Transverse colon (tissue), 4 donors: ENCODE results near the gene AIFM2. TPM values are rescaled to one million over a fixed set of nuclear protein-coding genes. Genes with fewer than 3 reads are reported as not detected.
"Not testable (repeated sequence)": the region's sequence is repeated elsewhere in the genome, so short reads cannot be mapped to it uniquely, and the experiment has no call there.

ENCODE experiments used
- DNase-seq: peaks from one replicate; pipeline ENCODE4 v3.0.0-alpha.2; 2019
- H3K27ac ChIP-seq, 4 donors: fragments of 200-600 bp; sonication (generic); 2 replicates each; pipeline ENCODE4 v1.5.1; 2016 to 2018; ENCODE audit warnings: inconsistent platforms in 4 of 4
- H3K27me3 ChIP-seq: fragments of 200-600 bp; sonication (generic); 2 replicates; pipeline ENCODE4 v1.5.1; 2017; ENCODE audit warnings: inconsistent platforms
- H3K36me3 ChIP-seq, 4 donors: fragments of 200-600 bp; sonication (generic); 2 replicates each; pipeline ENCODE4 v1.5.1; 2017 to 2019; ENCODE audit warnings: inconsistent platforms in 4 of 4
- H3K4me1 ChIP-seq, 4 donors: fragments of 200-600 bp; sonication (generic); 2 replicates each; pipeline ENCODE4 v1.5.1; 2017 to 2020; ENCODE audit warnings: inconsistent platforms in 4 of 4
- H3K4me3 ChIP-seq, 4 donors: fragments of 200-600 bp; sonication (generic); 1 replicate in 1 of 4; 2 replicates in 3 of 4; pipeline versions ENCODE4 v1.5.1 to v1.6.1; 2017 to 2019; ENCODE audit warnings: inconsistent platforms in 4 of 4
- H3K9me3 ChIP-seq, 2 donors: fragments of 200-600 bp; sonication (generic); 2 replicates each; pipeline ENCODE4 v1.5.1; 2017 to 2019; ENCODE audit warnings: inconsistent platforms in 2 of 2
- EP300 ChIP-seq: sonication (generic); formaldehyde crosslinking; IDR thresholded peaks from one replicate; pipeline ENCODE4 v1.6.1; 2017; ENCODE audit warnings: antibody characterized with exemption, low read depth
- POLR2A ChIP-seq: fragments of 450-650 bp; IDR thresholded peaks from one replicate; pipeline ENCODE4 v1.6.1; 2016; ENCODE audit warnings: antibody characterized with exemption, mild to moderate bottlenecking, moderate library complexity
- POLR2AphosphoS5 ChIP-seq, 3 donors: sonication (generic); formaldehyde crosslinking; IDR thresholded peaks; one replicate each; pipeline ENCODE4 v1.6.1; 2016; ENCODE audit warnings: antibody characterized with exemption in 3 of 3
- WGBS, 2 donors: methylation state at CpG; one replicate each; pipeline ENCODE4 v1.1.5; 2018; ENCODE audit warnings: low coverage in 1 of 2; 5-methylcytosine and 5-hydroxymethylcytosine counted together
- in situ Hi-C, 4 donors: fragments of 200-750 bp; cut with MboI; loops; one replicate each; pipeline versions ENCODE4 v1.15.0 to v1.15.1; 2017; ENCODE audit warnings: low sequenced_read_pairs in 3 of 4, low pct_ligation_motif_present in 1 of 4, low pct_unique_long_range_greater_than_20kb in 1 of 4
- intact Hi-C: fragments of 100-400 bp; cut with DNase I; formaldehyde crosslinking; loops from one replicate; pipeline ENCODE4 v1.15.1; 2023; ENCODE audit warnings: low total_unique reads
- total RNA-seq, 4 donors: library from RNA; depleted of rRNA; stranded (reverse); fragments of >200 nt; gene quantifications; one replicate each; pipeline ENCODE4 v1.1.0, GENCODE V29; 2016
- TF ChIP-seq, protein P1 (sequence below), 5 experiments: fragments of 200-600 bp in 3 of 5; fragments of 450-650 bp in 2 of 5; sonication (generic) in 3 of 5; IDR thresholded peaks; 1 replicate in 2 of 5; 2 replicates in 3 of 5; pipeline ENCODE4 v1.5.1; 2016 to 2017; ENCODE audit warnings: antibody characterized with exemption in 5 of 5, inconsistent platforms in 3 of 5, mild to moderate bottlenecking in 2 of 5, moderate library complexity in 1 of 5

Gene AIFM2
- total RNA-seq, 4 donors from 2014 or later: 3.8 to 27.0 (median 23.9) TPM

DNA sequence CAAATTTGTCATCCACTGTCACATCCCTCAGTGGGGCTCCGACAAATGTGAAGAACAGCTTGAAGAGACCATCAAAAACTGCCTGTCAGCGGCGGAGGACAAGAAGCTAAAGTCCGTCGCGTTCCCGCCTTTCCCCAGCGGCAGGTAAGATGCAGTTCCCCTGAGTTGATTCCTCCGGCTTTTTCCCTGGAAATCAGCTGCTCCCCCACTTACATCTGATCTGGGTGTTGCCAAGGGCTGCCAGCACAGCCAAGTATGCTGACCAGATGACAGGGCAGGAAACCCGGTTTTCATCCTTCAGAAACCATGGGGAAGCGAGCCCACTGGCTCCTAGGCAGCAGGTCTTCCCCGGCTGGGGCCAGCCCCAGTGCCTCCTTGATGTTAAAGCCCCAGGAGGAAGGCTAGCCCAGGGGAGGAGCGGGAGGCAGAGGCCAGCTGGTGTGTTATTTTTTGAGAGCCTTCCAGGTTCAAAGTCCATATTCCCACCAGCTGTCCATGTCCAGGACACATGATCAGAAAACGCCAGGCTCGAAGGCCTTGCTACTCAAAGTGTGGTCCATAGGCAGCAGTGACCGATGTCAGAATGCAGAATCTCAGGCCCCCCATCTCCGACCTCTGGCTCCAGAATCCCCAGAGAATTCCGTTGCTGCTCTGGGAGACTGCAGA, 23.4 kb downstream of the AIFM2 start:
- in situ Hi-C loops: no loop called here
- no peak for TF ChIP-seq EP300
- no peak for TF ChIP-seq POLR2AphosphoS5 (IDR thresholded peaks at IDR 0.05)
- TF ChIP-seq, protein P1, sequence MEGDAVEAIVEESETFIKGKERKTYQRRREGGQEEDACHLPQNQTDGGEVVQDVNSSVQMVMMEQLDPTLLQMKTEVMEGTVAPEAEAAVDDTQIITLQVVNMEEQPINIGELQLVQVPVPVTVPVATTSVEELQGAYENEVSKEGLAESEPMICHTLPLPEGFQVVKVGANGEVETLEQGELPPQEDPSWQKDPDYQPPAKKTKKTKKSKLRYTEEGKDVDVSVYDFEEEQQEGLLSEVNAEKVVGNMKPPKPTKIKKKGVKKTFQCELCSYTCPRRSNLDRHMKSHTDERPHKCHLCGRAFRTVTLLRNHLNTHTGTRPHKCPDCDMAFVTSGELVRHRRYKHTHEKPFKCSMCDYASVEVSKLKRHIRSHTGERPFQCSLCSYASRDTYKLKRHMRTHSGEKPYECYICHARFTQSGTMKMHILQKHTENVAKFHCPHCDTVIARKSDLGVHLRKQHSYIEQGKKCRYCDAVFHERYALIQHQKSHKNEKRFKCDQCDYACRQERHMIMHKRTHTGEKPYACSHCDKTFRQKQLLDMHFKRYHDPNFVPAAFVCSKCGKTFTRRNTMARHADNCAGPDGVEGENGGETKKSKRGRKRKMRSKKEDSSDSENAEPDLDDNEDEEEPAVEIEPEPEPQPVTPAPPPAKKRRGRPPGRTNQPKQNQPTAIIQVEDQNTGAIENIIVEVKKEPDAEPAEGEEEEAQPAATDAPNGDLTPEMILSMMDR (IDR thresholded peaks at IDR 0.05): no peak
- TF ChIP-seq POLR2A: no peak
- DNase-seq: no peak
- peaks cover 0 to 9% (median 3%) of the 10 kb centered on the region in 4 donors for H3K36me3 ChIP-seq
- 87% methylated on average over 17 of the region's 18 CpGs; no CpG with 5 or more reads in 1 of the 2 donors for WGBS, 2 donors
- H3K9me3 ChIP-seq: no peaks in the 10 kb centered on the region
- no peaks in the 10 kb centered on the region for H3K4me1 ChIP-seq
- intact Hi-C loops: no loop called here
- H3K27ac ChIP-seq: no peak overlapping the region
- no peak overlapping the region for H3K4me3 ChIP-seq
- H3K27me3 ChIP-seq: no peaks in the 10 kb centered on the region

DNA sequence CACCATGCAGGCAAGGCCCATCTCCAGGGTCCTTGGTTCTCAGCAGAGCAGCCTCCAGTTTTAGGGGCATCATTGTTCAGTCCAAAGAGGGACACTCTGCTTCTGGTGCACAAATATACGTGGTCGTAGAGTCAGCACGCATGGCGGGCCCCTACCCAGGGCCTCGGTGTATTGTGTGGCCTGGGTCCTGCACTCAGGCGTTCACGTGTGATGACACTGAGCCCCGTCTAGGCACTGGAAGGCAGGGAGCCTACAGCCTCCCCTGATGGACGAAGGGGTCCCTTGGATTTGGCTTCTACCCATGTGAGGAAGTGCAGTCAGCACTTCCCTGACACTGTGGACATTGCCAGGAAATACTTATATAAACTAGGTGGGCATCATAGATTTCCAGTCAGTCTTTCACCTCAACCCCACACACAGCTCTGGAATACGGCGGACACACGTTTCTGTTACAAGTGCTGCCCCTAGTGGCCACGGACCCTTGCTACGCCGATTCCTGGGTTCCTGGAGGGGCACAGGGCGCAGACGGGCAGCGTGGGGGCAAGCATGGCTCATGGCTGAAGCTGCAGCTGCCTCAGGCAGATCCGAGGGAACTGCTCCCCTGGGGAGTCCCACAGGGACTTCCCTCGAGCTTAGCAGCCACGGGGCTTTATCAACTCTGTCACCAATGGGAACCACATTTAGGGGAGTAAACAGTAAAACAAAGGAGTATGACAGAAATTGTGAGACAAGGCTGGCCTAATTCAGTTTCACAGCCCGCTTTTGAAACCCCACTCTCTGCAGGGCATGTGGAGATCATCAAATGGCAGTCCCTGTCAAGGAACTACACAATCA, 25.4 kb downstream of the AIFM2 start:
- intact Hi-C loops (no loop called here), in situ Hi-C loops (no loop called here)
- Histone ChIP-seq H3K27ac (no peak overlapping the region), H3K4me1 (no peaks in the 10 kb centered on the region), H3K36me3 (peaks cover 0 to 9% (median 0%) of the 10 kb centered on the region in 4 donors), H3K27me3 (no peaks in the 10 kb centered on the region), H3K9me3 (no peaks in the 10 kb centered on the region), H3K4me3 (no peak overlapping the region)
- 78% methylated on average over 22 of the region's 22 CpGs; no CpG with 5 or more reads in 1 of the 2 donors for WGBS, 2 donors
- DNase-seq: no peak
- TF ChIP-seq POLR2A (no peak), EP300 (no peak)
- TF ChIP-seq, protein P1 (IDR thresholded peaks at IDR 0.05): peak in 4 of 5 experiments; percentile 11 to 28 (median 16)

DNA sequence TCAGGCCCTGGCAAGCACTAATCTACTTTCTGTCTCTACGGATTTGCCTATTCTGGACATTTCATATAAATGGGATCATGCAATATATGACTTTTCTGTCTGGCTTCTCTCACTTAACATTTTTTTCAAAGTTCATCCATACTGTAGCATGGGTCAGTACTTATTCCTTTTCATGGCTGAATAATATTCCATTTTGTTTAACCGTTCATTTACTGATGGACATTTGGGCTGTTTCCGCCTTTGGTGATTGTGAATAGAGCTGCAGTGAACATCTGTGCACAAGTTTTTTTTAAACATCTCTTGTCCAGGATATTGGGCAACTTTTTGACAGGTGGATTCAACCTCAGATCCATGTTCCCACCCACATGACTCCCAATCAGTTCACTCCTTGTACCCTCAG, 31.0 kb downstream of the AIFM2 start:
- intact Hi-C loops (no loop called here), in situ Hi-C loops (no loop called here)
- no peak overlapping the region for H3K27ac ChIP-seq
- WGBS, 2 donors: 45 to 85% methylated on average over 2 to 3 of the region's 3 CpGs
- no peak for TF ChIP-seq POLR2A
- TF ChIP-seq, protein P1 (IDR thresholded peaks at IDR 0.05): no peak
- no peak for TF ChIP-seq EP300
- TF ChIP-seq POLR2AphosphoS5 (IDR thresholded peaks at IDR 0.05): no peak
- no peak overlapping the region for H3K4me3 ChIP-seq
- H3K36me3 ChIP-seq: no peaks in the 10 kb centered on the region
- no peaks in the 10 kb centered on the region for H3K27me3 ChIP-seq
- no peaks in the 10 kb centered on the region for H3K9me3 ChIP-seq
- H3K4me1 ChIP-seq: no peaks in the 10 kb centered on the region
- DNase-seq: no peak

DNA sequence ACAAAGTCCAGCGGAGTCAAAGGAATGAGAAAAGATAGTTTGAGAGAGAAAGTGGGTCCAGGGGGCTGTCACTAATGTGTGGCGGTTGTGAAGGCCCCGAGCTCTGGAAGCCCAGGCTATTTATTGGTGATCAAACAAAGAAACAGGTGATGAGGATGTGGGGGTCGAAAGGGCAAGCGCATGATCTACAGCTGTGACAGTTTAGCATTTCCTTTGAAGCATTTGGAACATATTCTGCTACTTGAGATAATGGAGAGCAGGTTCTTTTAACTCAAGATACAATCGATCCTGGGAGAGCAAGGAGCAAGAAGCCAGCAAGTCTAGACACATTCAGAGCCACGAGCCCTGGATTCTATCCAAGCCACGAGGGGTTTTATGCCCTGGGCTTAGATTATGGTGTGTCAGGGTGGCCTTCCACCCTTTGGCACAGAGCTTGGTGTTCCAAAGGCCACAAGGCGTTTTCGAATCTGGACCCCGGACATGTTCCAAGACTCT, 31.5 kb downstream of the AIFM2 start:
- H3K9me3 ChIP-seq, in situ Hi-C loops, H3K36me3 ChIP-seq, H3K27me3 ChIP-seq, H3K4me1 ChIP-seq, intact Hi-C loops, H3K27ac ChIP-seq, H3K4me3 ChIP-seq, DNase-seq: not testable (repeated sequence)
- 78 to 93% methylated on average over 5 to 11 of the region's 11 CpGs for WGBS, 2 donors
